NCI-H460 (cell line): Measurements from ENCODE around the gene CSRNP3. TPM values are rescaled to one million over a fixed set of nuclear protein-coding genes. Genes with fewer than 3 reads are reported as not detected.
A peak's percentile ranks its signal among the peaks of the same experiment; 100 is the strongest.

Experiments
- DNase-seq: peaks from one replicate; pipeline ENCODE4 v3.0.0-alpha.2; 2016; ENCODE audit warnings: low read depth; ENCODE audit errors: extremely low read depth
- total RNA-seq: library from RNA; depleted of rRNA; stranded (reverse); fragments of >200 nt; shearing (Covaris generic); gene quantifications from 2 replicates; pipeline ENCODE4 v1.2.3, GENCODE V29; 2014

The CSRNP3 gene
- total RNA-seq, 1 experiment from 2014 or later: 0.74 TPM

GRCh38 chr2:165666605-165667004 lies 197.1 kb downstream of the CSRNP3 start:
- no peak for DNase-seq

- DNase-seq: no peak
Observed at GRCh38 chr2:165667375-165667774, 197.9 kb downstream of the CSRNP3 start.

DNA sequence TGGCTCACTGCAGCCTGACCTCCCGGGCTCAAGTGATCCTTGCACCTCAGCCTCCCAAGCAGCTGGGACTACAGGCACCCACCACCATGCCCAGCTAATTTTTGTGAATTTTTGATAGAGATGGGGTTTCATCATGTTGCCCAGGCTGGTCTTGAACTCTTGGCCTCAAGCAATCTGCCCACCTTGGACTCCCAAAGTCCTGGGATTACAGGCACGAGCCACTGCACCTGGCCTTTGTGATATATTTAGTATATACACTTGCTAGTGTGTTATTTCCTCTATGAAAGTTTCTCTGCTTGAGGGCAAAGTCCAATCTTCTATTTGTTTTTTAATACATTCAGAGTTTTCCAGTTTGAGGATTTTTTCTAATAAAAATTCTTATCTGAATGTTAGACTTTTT lies 205.3 kb downstream of the CSRNP3 start:
- DNase-seq: no peak

- DNase-seq: no peak
Observed at GRCh38 chr2:165675551-165675968, 206.1 kb downstream of the CSRNP3 start.

DNA sequence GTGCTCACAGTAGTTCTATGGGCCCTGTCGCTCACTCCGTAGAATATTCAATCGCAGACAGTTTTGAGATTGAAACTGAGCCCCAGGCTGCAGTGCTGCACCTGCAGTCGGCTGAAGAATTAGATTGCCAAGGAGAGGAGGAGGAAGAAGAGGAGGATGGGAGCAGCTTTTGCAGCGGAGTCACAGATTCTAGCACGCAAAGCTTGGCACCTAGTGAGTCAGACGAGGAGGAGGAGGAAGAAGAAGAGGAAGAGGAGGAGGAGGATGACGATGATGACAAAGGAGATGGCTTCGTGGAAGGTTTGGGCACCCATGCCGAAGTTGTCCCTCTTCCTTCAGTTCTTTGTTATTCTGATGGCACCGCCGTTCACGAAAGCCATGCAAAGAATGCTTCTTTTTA lies 209.4 kb downstream of the CSRNP3 start:
- DNase-seq: no peak

- DNase-seq: no peak
Observed at GRCh38 chr2:165679621-165680020, 210.1 kb downstream of the CSRNP3 start.

- DNase-seq: no peak
Observed at GRCh38 chr2:165681841-165682240, 212.3 kb downstream of the CSRNP3 start.

GRCh38 chr2:165682546-165682945 lies 213.0 kb downstream of the CSRNP3 start:
- no peak for DNase-seq

DNA sequence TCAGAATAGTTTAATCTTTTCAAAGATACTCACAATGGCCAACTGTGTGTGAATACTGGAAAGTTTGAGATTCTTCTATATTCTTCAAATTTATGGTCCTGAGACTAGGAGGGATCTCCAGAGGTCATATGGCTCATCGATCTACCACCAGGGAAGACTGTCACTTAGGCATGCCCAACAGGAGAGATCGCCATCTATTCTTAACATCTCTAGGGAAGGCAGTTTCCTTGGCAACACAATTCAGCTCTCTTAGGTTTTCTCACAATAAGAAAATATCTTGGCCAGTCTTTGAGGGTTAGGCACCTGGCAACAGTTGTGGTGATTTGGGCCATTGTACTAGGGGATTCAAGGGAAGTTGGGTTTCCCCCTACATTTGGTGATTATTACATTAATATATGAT lies 217.3 kb downstream of the CSRNP3 start:
- no peak for DNase-seq

GRCh38 chr2:165687426-165688002 lies 218.0 kb downstream of the CSRNP3 start:
- DNase-seq: no peak

DNA sequence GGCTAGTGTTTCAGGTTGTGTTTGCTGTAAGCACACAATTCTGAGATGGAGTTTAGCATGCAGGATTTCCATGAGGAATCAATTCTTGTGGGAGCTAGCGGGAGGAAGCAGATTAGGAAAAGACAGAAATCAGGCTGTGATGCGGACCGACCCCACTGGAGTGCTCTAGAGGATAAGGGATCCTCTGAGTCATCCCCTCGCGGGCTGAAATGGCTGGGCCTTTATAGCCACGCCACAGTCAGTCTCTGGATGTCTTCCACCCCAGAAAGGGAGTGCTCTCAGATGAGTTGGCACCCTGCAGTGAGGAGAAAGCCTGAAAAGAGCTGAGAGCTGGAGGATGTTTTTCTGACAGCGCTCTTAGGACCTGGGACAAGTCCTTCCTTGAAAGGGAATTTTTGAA lies 222.1 kb downstream of the CSRNP3 start:
- DNase-seq: no peak

- DNase-seq: no peak
Observed at GRCh38 chr2:165692906-165693305, 223.4 kb downstream of the CSRNP3 start.

GRCh38 chr2:165693838-165694237 lies 224.3 kb downstream of the CSRNP3 start:
- no peak for DNase-seq

- DNase-seq: no peak
Observed at GRCh38 chr2:165697748-165698443, 228.4 kb downstream of the CSRNP3 start.

GRCh38 chr2:165698444-165698884 lies 229.0 kb downstream of the CSRNP3 start:
- DNase-seq: peak; percentile 39

GRCh38 chr2:165699946-165700345 lies 230.4 kb downstream of the CSRNP3 start:
- no peak for DNase-seq

DNA sequence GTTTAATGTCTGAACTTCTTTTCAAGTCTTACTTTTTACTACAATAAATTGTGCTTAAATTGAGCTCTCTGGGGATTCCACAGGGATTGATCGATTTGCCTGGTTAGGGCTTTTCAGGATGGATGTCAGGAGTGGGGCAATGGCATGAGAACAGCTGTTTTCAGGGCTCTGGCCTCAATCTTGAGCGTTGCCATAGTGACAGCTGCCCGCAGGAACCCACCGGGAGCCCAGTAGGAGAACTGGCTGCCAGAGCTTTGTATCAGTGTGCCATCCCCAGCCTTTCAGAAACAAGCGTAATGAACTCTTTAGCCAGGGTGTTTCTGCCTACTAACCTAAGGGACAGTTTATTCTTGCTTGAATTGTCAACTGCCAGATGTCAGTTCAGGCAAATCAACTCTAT lies 231.0 kb downstream of the CSRNP3 start:
- DNase-seq: no peak

DNA sequence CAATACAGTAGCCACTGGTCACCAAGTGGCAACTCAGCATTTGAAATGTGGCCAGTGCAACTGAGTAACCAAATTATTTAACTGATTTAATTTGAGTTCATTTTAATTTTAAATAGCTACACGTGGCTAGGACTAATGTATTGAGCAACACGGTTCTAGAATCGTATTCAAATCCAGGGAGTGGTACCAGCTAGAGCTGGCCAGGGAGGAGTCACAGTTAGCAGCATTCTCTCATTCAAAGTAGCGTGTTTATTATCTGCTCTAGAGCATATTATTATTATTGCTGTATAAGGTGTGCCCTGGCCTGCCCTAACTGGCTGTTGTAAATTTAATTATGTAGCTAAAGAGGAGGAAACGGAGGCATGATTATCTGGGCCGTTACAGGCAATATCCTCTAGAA lies 231.6 kb downstream of the CSRNP3 start:
- DNase-seq: no peak

DNA sequence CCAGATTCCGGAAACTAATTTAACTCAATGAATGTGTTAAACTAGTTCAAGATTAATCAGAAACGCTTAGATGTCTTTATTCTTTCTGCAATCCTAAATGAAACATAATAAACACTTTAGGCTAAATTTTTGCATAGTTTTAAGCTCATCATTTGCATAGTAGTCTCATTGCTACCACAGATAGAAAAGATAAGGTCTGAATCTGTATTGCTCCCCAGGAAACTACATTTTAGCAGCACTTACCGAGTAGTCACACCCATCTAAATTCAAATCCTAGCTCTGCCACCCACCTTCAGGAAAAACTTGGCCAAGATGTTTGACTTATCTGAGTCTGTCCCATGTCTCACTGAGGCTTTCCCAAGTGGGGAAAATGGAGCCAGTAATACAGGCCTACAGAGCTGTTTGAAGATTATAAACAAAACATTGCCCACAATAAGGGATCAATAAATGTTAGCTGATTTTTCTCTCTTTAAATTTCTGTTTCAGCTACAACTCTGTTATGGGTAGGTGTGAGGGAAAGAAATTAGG lies 237.5 kb downstream of the CSRNP3 start:
- no peak for DNase-seq

- DNase-seq: no peak
Observed at GRCh38 chr2:165716091-165716490, 246.6 kb downstream of the CSRNP3 start.

DNA sequence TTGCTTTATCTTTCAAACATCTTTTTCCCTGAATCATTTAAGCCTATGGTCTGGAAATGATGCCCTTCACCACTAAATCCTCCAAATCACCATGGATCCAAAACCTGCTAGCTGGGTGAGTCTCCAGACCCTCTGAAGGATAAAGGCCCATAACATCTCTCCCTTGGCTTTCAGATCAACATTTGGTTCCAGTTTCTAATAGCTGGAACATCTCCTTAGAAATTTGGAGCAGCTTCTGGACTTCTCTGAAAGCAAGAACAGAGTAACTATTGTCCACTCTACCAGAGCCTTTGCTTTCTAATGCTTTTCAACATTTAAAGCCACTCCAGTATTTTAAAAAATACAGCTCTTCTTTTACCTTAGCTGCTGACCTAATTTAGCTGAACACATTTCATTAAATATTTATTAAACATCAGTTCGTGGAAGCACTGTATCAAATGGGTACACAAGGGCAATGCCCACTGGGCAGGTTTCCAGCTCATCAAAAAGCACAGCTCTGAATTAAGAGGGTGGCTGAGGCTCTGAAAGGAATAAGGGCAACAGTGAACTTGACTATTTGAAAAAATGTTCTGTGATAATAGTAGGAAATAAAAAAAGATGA lies 249.2 kb downstream of the CSRNP3 start:
- no peak for DNase-seq

DNA sequence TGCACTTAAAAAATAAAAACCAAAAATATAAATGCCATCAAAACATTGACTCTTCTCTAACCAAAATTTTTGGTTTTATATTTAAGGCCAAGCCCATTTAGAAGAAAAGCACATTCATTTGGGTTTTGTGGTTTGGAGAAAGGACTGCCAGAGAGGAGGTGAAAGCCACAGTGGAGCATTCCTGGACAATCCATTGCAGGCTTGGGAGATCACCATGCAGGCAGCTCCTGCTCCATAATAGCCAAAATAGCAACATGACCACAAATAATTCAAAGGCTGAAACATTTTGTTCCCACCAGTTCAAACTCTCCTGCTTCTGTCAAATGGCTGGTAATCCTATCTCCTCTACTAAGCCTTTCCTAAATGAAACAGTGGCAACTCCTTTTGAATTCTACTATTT lies 251.0 kb downstream of the CSRNP3 start:
- no peak for DNase-seq
